ENCODE measurements around the gene ATP6V0D1.

The ATP6V0D1 gene

GRCh38 chr16:67390816-67391423 is 90.0 kb downstream of the ATP6V0D1 start:
- TF ChIP-seq CTCF (conservative IDR thresholded peaks at IDR 0.05): no peak
- no peak overlapping the region for H3K27ac ChIP-seq

GRCh38 chr16:67389911-67390815 is 90.8 kb downstream of the ATP6V0D1 start:
- H3K27ac ChIP-seq: no peak overlapping the region
- no peak for TF ChIP-seq CTCF (conservative IDR thresholded peaks at IDR 0.05)

GRCh38 chr16:67388591-67388990 is 92.4 kb downstream of the ATP6V0D1 start:
- no peak for TF ChIP-seq CTCF (conservative IDR thresholded peaks at IDR 0.05)
- no peak overlapping the region for H3K27ac ChIP-seq

GRCh38 chr16:67388191-67388590 is 92.8 kb downstream of the ATP6V0D1 start:
- H3K27ac ChIP-seq: no peak overlapping the region
- TF ChIP-seq CTCF (conservative IDR thresholded peaks at IDR 0.05): no peak
